Caco-2 (cell line): ENCODE results near the gene SMYD3. TPM values are rescaled to one million over a fixed set of nuclear protein-coding genes. Genes with fewer than 3 reads are reported as not detected.

ENCODE experiments used
- BruUV-seq: library from RNA; stranded (reverse); fragments of 400-500 nt; replicated peaks from 2 replicates; lab custom pipeline; 2021; lab: Mats Ljungman, UMichigan
- CTCF ChIA-PET: fragments of 300-600 bp; sonication (Branson Sonifier 250); formaldehyde crosslinking; loops from one replicate; lab custom pipeline; 2022; ENCODE audit warnings: antibody characterized with exemption; lab: Charles Lee
- POLR2A ChIA-PET: fragments of 300-600 bp; sonication (Branson Sonifier 250); formaldehyde crosslinking; loops from one replicate; lab custom pipeline; 2022; ENCODE audit warnings: antibody characterized with exemption; lab: Charles Lee
- DNase-seq, 2 experiments: peaks; one replicate each; pipeline versions ENCODE4 v3.0.0 to v3.0.0-alpha.2; 2020 to 2022
- H3K27me3 ChIP-seq: replicated peaks from 2 replicates; pipeline ENCODE4 v1.6.0; 2011; ENCODE audit warnings: low read length; ENCODE audit not compliant: control insufficient read depth, insufficient read depth
- H3K36me3 ChIP-seq: 2 replicates; pipeline ENCODE4 v1.5.1; 2011; ENCODE audit warnings: low read length; ENCODE audit not compliant: control insufficient read depth, insufficient read depth
- H3K4me1 ChIP-seq: fragments of 250-450 bp; sonication (Bioruptor Pico); 2 replicates; pipeline ENCODE4 v1.5.1; 2020; ENCODE audit warnings: mild to moderate bottlenecking
- H3K4me3 ChIP-seq: 2 replicates; pipeline ENCODE4 v1.5.1; 2011; ENCODE audit warnings: low read depth, mild to moderate bottlenecking, control low read depth, low read length
- H3K9me3 ChIP-seq: fragments of 250-450 bp; sonication (Bioruptor Pico); 2 replicates; pipeline ENCODE4 v1.5.1; 2020; ENCODE audit warnings: mild to moderate bottlenecking, moderate library complexity
- H3K27ac Mint-ChIP-seq: one replicate; pipeline ENCODE4 v1.8.0; 2022; ENCODE audit warnings: mixed read lengths; ENCODE audit not compliant: unreplicated experiment
- H3K27me3 Mint-ChIP-seq: one replicate; pipeline ENCODE4 v1.8.0; 2022; ENCODE audit warnings: mixed read lengths; ENCODE audit not compliant: insufficient read depth, unreplicated experiment
- H3K36me3 Mint-ChIP-seq: one replicate; pipeline ENCODE4 v1.8.0; 2022; ENCODE audit warnings: mild to moderate bottlenecking, mixed read lengths; ENCODE audit not compliant: insufficient read depth, unreplicated experiment
- H3K4me1 Mint-ChIP-seq: one replicate; pipeline ENCODE4 v1.8.0; 2022; ENCODE audit warnings: low read depth, mixed read lengths; ENCODE audit not compliant: unreplicated experiment
- H3K4me3 Mint-ChIP-seq: one replicate; pipeline ENCODE4 v1.8.0; 2022; ENCODE audit warnings: mild to moderate bottlenecking, moderate library complexity, mixed read lengths; ENCODE audit not compliant: unreplicated experiment
- H3K9me3 Mint-ChIP-seq: one replicate; pipeline ENCODE4 v1.8.0; 2022; ENCODE audit warnings: mixed read lengths; ENCODE audit not compliant: unreplicated experiment
- CTCF ChIP-seq, 2 experiments: fragments of 200-600 bp in 1 of 2; IDR thresholded peaks; 1 replicate in 1 of 2; 2 replicates in 1 of 2; pipeline versions ENCODE4 v1.5.1 to v1.8.0; 2011 to 2022; ENCODE audit warnings: antibody characterized with exemption in 1 of 2, control low read depth in 1 of 2, inconsistent platforms in 1 of 2, low read depth in 1 of 2, low read length in 1 of 2, mild to moderate bottlenecking in 1 of 2, moderate library complexity in 1 of 2; ENCODE audit not compliant: insufficient read depth in 1 of 2, severe bottlenecking in 1 of 2, unreplicated experiment in 1 of 2
- intact Hi-C: fragments of 100-400 bp; cut with micrococcal nuclease; formaldehyde crosslinking; loops from one replicate; pipeline ENCODE4 v1.10.0; 2022; ENCODE audit not compliant: unreplicated experiment
- total RNA-seq: library from RNA; stranded (reverse); gene quantifications from 2 replicates; pipeline ENCODE4 v1.2.3, GENCODE V29; 2022

SMYD3 gene
- total RNA-seq, 1 experiment from 2014 or later: 33.0 TPM

- H3K4me1 Mint-ChIP-seq: no peaks in the 10 kb centered on the region
- Histone ChIP-seq H3K4me1 (no peaks in the 10 kb centered on the region), H3K4me3 (no peak overlapping the region), H3K9me3 (no peaks in the 10 kb centered on the region), H3K36me3 (no peaks in the 10 kb centered on the region), H3K27me3 (no peaks in the 10 kb centered on the region)
- POLR2A ChIA-PET: no interaction called here
- no peaks in the 10 kb centered on the region for H3K36me3 Mint-ChIP-seq
- no peaks in the 10 kb centered on the region for H3K27me3 Mint-ChIP-seq
- H3K27ac Mint-ChIP-seq: no peak overlapping the region
- TF ChIP-seq CTCF (IDR thresholded peaks at IDR 0.05; ENCODE audit: insufficient read depth in 1 of 2, low read depth in 1 of 2, low read length in 1 of 2, severe bottlenecking in 1 of 2, unreplicated experiment in 1 of 2): no peak
- intact Hi-C loops: no loop called here
- H3K4me3 Mint-ChIP-seq: no peak overlapping the region
- no peak for DNase-seq
- H3K9me3 Mint-ChIP-seq: peaks cover 3% of the 10 kb centered on the region
- no TSS peak for BruUV-seq
- CTCF ChIA-PET: no interaction called here
Measured at GRCh38 chr1:245895455-245895959, 611.6 kb downstream of the SMYD3 start.

- peaks cover 9% of the 10 kb centered on the region for H3K9me3 Mint-ChIP-seq
- POLR2A ChIA-PET: no interaction called here
- H3K36me3 Mint-ChIP-seq: no peaks in the 10 kb centered on the region
- Histone ChIP-seq H3K9me3 (no peaks in the 10 kb centered on the region), H3K4me1 (no peaks in the 10 kb centered on the region), H3K4me3 (no peak overlapping the region), H3K27me3 (no peaks in the 10 kb centered on the region), H3K36me3 (no peaks in the 10 kb centered on the region)
- intact Hi-C loops: no loop called here
- DNase-seq: no peak
- H3K27ac Mint-ChIP-seq: no peak overlapping the region
- no peak overlapping the region for H3K4me3 Mint-ChIP-seq
- no peak for TF ChIP-seq CTCF (IDR thresholded peaks at IDR 0.05; ENCODE audit: insufficient read depth in 1 of 2, low read depth in 1 of 2, low read length in 1 of 2, severe bottlenecking in 1 of 2, unreplicated experiment in 1 of 2)
- no TSS peak for BruUV-seq
- CTCF ChIA-PET: no interaction called here
- no peaks in the 10 kb centered on the region for H3K4me1 Mint-ChIP-seq
- H3K27me3 Mint-ChIP-seq: no peaks in the 10 kb centered on the region
Measured at GRCh38 chr1:245894843-245895242, 612.2 kb downstream of the SMYD3 start.

- no peaks in the 10 kb centered on the region for H3K36me3 Mint-ChIP-seq
- H3K4me1 ChIP-seq: no peaks in the 10 kb centered on the region
- DNase-seq: no peak
Measured at GRCh38 chr1:245893025-245893424, 614.1 kb downstream of the SMYD3 start.

More at GRCh38 chr1:245893025-245893424, 614.1 kb downstream of the SMYD3 start:
- CTCF ChIA-PET: no interaction called here
- peaks cover 15% of the 10 kb centered on the region for H3K9me3 Mint-ChIP-seq
- no peak for TF ChIP-seq CTCF (IDR thresholded peaks at IDR 0.05; ENCODE audit: insufficient read depth in 1 of 2, low read depth in 1 of 2, low read length in 1 of 2, severe bottlenecking in 1 of 2, unreplicated experiment in 1 of 2)
- Histone ChIP-seq H3K27me3 (no peaks in the 10 kb centered on the region), H3K4me3 (no peak overlapping the region), H3K9me3 (no peaks in the 10 kb centered on the region), H3K36me3 (no peaks in the 10 kb centered on the region)
- H3K4me1 Mint-ChIP-seq: no peaks in the 10 kb centered on the region
- intact Hi-C loops: no loop called here
- no TSS peak for BruUV-seq
- POLR2A ChIA-PET: no interaction called here
- H3K27me3 Mint-ChIP-seq: no peaks in the 10 kb centered on the region
- no peak overlapping the region for H3K27ac Mint-ChIP-seq
- H3K4me3 Mint-ChIP-seq: no peak overlapping the region
